ENCODE results near the gene ZNF423. TPM values are rescaled to one million over a fixed set of nuclear protein-coding genes. Genes with fewer than 3 reads are reported as not detected.

The ZNF423 gene
- total RNA-seq, 4 donors from 2014 or later, result 0.72 to 5.9 (median 1.1) TPM

DNA sequence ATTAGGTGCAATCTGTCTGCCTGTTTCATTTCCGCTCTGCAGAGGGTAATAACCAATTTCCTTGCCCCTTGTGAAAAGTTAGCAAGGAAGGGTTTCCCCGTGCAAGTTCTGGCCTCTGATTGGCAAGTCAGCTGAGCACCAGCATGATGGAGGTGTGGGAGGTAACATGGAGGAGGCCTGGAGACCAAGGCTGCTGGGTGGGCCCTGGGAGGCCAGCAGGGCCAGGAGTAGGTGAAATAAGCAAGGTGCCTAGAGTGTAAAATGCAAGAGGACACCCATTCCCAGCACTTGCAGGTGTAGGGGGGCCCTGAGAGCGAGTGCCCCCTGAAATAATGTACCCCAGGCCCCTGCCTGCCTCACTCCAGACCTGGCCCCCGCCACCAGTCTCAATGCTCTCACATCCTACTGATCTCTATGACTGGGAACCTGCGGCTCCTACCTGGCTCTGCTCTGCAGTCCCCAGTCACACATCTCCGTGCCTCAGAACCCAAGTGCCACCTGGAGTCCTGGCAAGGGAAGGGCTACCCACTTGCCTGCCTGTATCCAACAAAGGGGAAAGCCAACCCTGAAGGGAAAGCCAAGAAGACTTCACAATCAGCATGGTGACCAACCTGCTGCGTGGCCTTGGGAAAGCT is 366.1 kb downstream of the ZNF423 start:
- WGBS, 2 donors, result 73 to 82% methylated on average over 5 to 7 of the region's 7 CpGs
- Histone ChIP-seq H3K4me3 (no peak overlapping the region), H3K27ac (no peak overlapping the region)

DNA sequence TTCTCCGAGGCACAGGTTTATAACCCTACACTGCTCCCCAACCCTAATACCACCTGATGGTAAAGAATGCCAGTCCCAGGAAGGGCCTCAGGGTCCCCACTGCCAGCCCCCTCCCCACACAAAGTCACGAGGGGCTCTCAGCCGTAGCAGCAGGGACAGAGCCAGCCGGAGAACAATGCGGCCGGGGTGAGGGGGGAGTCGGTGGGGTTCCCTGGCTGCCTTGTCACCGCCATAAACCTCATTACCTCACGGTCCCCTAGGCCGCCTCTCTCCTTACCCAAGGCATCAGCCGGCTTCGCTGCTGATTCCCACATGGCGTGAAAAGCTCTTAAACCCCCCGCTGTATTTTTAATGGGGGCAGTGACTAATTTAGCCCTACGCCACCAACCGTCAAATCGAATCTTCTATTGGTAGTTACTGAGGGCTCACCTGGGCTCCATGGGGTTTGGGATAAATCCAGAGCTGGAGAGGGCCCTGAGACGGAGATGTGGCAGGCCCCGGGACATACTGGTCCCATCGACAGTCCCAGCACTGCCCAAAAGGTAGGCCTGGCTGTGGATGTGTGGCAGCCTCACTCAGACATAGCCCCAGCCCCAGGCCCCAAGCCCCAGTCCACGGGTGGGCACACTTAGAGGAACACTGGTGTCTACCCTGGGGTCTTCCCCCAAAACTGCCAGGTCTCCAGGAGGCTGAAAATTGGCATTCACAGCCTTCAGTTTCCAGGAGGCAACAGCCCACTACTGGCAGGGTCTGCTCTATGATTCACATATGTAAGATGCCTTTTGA is 367.0 kb downstream of the ZNF423 start:
- H3K36me3 ChIP-seq, result no peaks in the 10 kb centered on the region
- no peak for DNase-seq
- peaks cover 0 to 13% (median 0%) of the 10 kb centered on the region in 4 donors for H3K27me3 ChIP-seq
- TF ChIP-seq POLR2A (IDR thresholded peaks at IDR 0.05), result no peak
- no peaks in the 10 kb centered on the region for H3K9me3 ChIP-seq
- H3K4me1 ChIP-seq, result peaks cover 3 to 22% (median 11%) of the 10 kb centered on the region in 3 donors
- WGBS, 2 donors, result 83 to 93% methylated on average over 15 to 18 of the region's 21 CpGs
- intact Hi-C loops (cut with DNase I), result no loop called here
- H3K27ac ChIP-seq, result no peak overlapping the region
- H3K4me3 ChIP-seq, result no peak overlapping the region

More for the DNA sequence above, 366.1 kb downstream of the ZNF423 start:
- Histone ChIP-seq H3K4me1 (peaks cover 0 to 13% (median 9%) of the 10 kb centered on the region in 3 donors), H3K27me3 (peaks cover 0 to 13% (median 0%) of the 10 kb centered on the region in 4 donors), H3K9me3 (no peaks in the 10 kb centered on the region), H3K36me3 (no peaks in the 10 kb centered on the region)
- intact Hi-C loops (cut with DNase I), result loop anchor here (10.0 kb wide), 1 partner anchor 105 kb away; no protein-coding TSS in a partner anchor
- TF ChIP-seq POLR2A (IDR thresholded peaks at IDR 0.05) (no peak), CTCF (IDR thresholded peaks at IDR 0.05) (no peak)
- DNase-seq, result no peak

DNA sequence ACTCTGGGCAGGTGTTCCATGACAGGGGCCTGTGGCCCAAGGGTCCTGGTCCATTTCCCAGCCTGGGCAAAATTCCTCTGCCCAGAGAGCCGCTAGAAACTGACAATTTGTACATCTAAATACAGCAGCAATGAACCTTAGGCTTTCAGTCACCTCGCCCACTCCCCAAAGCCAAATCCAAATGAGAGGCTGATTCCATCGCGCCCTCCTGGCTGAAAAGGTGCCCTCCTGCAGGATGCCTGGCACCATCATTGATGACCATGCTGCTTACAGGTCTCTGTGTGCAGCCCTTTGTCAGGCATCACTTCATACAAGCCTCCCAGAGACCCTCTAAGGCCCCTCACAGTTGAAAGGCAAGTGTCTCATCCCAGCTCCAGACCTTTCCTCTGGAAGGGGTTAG is 367.6 kb downstream of the ZNF423 start:
- Histone ChIP-seq H3K4me3 (no peak overlapping the region), H3K9me3 (no peaks in the 10 kb centered on the region), H3K36me3 (no peaks in the 10 kb centered on the region), H3K4me1 (peaks cover 4 to 26% (median 14%) of the 10 kb centered on the region in 3 donors), H3K27me3 (peaks cover 0 to 19% (median 0%) of the 10 kb centered on the region in 4 donors), H3K27ac (no peak overlapping the region)
- TF ChIP-seq POLR2A (IDR thresholded peaks at IDR 0.05), result no peak
- no peak for TF ChIP-seq CTCF (IDR thresholded peaks at IDR 0.05)
- intact Hi-C loops (cut with DNase I), result no loop called here
- no peak for DNase-seq
- 92 to 93% methylated on average over 3 to 4 of the region's 4 CpGs for WGBS, 2 donors

- no peak for DNase-seq
Observed at GRCh38 chr16:49487746-49488145, 368.2 kb downstream of the ZNF423 start.

GRCh38 chr16:49486400-49486799 is 369.5 kb downstream of the ZNF423 start:
- H3K27ac ChIP-seq, result no peak overlapping the region
- peaks cover 4 to 13% (median 5%) of the 10 kb centered on the region in 3 donors for H3K4me1 ChIP-seq
- no peak for DNase-seq
- H3K4me3 ChIP-seq, result no peak overlapping the region
- no peak for TF ChIP-seq POLR2A (IDR thresholded peaks at IDR 0.05)
- TF ChIP-seq CTCF (IDR thresholded peaks at IDR 0.05), result no peak
- intact Hi-C loops (cut with DNase I), result no loop called here
- no peaks in the 10 kb centered on the region for H3K9me3 ChIP-seq
- H3K36me3 ChIP-seq, result no peaks in the 10 kb centered on the region
- WGBS, 2 donors, result 81 to 84% methylated on average over 2 of the region's 2 CpGs
- peaks cover 0 to 11% (median 0%) of the 10 kb centered on the region in 4 donors for H3K27me3 ChIP-seq

More at GRCh38 chr16:49487746-49488145, 368.2 kb downstream of the ZNF423 start:
- WGBS, 2 donors, result 66 to 76% methylated on average over 4 of the region's 4 CpGs
- no peaks in the 10 kb centered on the region for H3K9me3 ChIP-seq
- intact Hi-C loops (cut with DNase I), result no loop called here
- H3K4me3 ChIP-seq, result no peak overlapping the region
- H3K27ac ChIP-seq, result no peak overlapping the region
- peaks cover 4 to 26% (median 14%) of the 10 kb centered on the region in 3 donors for H3K4me1 ChIP-seq
- peaks cover 0 to 22% (median 0%) of the 10 kb centered on the region in 4 donors for H3K27me3 ChIP-seq
- TF ChIP-seq POLR2A (IDR thresholded peaks at IDR 0.05) (no peak), CTCF (IDR thresholded peaks at IDR 0.05) (no peak)
- no peaks in the 10 kb centered on the region for H3K36me3 ChIP-seq
